ENCODE measurements around the gene TRRAP. TPM values are rescaled to one million over a fixed set of nuclear protein-coding genes. Genes with fewer than 3 reads are reported as not detected.

TRRAP gene
- total RNA-seq, 1 donor from 2014 or later = 39.3 TPM

DNA sequence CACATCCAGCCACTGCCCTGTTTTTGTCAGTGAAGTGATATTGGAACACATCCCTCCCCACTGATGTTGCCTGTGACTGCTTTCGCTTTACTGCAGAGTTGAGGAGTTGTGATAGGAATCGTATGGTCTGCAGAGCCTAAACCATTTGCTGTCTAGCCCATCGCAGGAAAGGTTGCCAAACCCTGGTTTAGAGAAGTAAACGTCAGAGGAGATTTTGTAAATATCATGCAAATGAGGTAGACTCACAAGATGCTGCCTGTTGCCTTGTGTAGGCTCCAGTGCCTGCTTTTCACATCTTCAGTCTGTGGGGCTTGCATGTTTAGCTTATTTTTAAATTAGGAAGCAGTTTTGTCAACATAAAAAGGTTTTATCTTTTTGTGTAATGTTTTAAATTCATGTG is 107.1 kb downstream of the TRRAP start:
- Histone ChIP-seq H3K27ac (no peak overlapping the region), H3K27me3 (no peaks in the 10 kb centered on the region), H3K36me3 (peaks cover 0 to 94% of the 10 kb centered on the region in 2 donors), H3K4me1 (no peaks in the 10 kb centered on the region), H3K9me3 (no peaks in the 10 kb centered on the region), H3K4me3 (no peak overlapping the region)
- TF ChIP-seq, protein P1, sequence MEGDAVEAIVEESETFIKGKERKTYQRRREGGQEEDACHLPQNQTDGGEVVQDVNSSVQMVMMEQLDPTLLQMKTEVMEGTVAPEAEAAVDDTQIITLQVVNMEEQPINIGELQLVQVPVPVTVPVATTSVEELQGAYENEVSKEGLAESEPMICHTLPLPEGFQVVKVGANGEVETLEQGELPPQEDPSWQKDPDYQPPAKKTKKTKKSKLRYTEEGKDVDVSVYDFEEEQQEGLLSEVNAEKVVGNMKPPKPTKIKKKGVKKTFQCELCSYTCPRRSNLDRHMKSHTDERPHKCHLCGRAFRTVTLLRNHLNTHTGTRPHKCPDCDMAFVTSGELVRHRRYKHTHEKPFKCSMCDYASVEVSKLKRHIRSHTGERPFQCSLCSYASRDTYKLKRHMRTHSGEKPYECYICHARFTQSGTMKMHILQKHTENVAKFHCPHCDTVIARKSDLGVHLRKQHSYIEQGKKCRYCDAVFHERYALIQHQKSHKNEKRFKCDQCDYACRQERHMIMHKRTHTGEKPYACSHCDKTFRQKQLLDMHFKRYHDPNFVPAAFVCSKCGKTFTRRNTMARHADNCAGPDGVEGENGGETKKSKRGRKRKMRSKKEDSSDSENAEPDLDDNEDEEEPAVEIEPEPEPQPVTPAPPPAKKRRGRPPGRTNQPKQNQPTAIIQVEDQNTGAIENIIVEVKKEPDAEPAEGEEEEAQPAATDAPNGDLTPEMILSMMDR (IDR thresholded peaks at IDR 0.05) = no peak
- TF ChIP-seq POLR2A (IDR thresholded peaks at IDR 0.05) (no peak), POLR2AphosphoS5 (IDR thresholded peaks at IDR 0.05; ENCODE audit: insufficient read depth in 1 of 2, low read depth in 1 of 2) (no peak)
- DNase-seq (ENCODE audit: extremely low spot score in 2 of 2) = no peak
- intact Hi-C loops (cut with DNase I) = no loop called here

DNA sequence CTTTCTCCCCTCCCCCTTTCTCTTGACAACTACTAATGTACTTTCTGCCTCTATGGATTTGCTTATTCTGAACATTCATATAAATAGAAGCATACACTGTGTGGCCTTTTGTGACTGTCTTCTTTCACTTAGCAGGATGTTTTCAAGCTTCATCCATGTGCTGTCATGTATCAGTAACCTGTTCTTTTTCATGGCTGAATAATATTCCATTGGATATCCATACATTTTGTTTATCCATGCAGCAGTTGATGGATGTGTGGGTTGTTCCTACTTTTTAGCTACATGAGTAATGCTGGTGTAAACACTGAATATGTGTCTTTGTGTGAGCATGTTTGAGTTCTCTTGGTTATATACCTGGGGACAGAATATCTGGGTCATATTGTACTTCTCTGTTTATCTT is 107.6 kb downstream of the TRRAP start:
- intact Hi-C loops (cut with DNase I) = no loop called here
- H3K9me3 ChIP-seq = no peaks in the 10 kb centered on the region
- H3K36me3 ChIP-seq = peaks cover 0 to 93% of the 10 kb centered on the region in 2 donors
- H3K27me3 ChIP-seq = no peaks in the 10 kb centered on the region
- TF ChIP-seq POLR2A (IDR thresholded peaks at IDR 0.05) = no peak
- TF ChIP-seq, protein P1 (IDR thresholded peaks at IDR 0.05) = no peak
- TF ChIP-seq POLR2AphosphoS5 (IDR thresholded peaks at IDR 0.05; ENCODE audit: insufficient read depth in 1 of 2, low read depth in 1 of 2) = no peak
- no peak for DNase-seq (ENCODE audit: extremely low spot score in 2 of 2)
- no peaks in the 10 kb centered on the region for H3K4me1 ChIP-seq
- H3K4me3 ChIP-seq = no peak overlapping the region
- no peak overlapping the region for H3K27ac ChIP-seq

DNA sequence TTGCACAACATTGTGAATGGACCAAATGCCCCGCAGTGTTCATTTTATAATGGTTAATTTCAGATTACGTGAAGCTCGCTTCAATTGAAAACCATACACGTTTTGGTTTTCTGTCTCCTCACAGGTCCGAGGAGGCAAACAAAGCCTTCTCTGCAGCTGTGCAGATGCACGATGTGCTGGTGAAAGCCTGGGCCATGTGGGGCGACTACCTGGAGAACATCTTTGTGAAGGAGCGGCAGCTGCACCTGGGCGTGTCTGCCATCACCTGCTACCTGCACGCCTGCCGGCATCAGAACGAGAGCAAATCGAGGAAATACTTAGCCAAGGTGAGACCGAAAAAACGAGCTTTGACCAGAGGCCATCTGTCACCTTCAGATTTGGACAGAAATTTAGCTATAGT is 110.3 kb downstream of the TRRAP start:
- Histone ChIP-seq H3K27me3 (no peaks in the 10 kb centered on the region), H3K36me3 (peaks cover 0 to 96% of the 10 kb centered on the region in 2 donors), H3K4me3 (no peak overlapping the region), H3K4me1 (no peaks in the 10 kb centered on the region), H3K27ac (no peak overlapping the region), H3K9me3 (no peaks in the 10 kb centered on the region)
- no peak for DNase-seq (ENCODE audit: extremely low spot score in 2 of 2)
- intact Hi-C loops (cut with DNase I) = no loop called here
- TF ChIP-seq POLR2A (IDR thresholded peaks at IDR 0.05) = no peak

DNA sequence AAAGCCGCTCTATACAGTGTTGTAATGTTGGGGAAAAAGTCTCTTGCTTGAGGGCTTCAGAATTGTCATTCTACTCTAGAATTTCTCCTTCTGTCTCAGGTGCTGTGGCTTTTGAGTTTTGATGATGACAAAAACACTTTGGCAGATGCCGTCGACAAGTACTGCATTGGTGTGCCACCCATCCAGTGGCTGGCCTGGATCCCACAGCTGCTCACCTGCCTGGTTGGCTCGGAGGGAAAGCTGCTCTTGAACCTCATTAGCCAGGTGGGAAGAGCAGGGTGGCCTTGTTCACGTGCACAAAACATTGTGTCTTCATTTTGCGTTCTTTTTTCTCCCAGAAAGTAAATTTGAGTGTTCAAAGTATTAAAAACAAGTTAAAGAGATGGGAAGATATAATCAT is 112.0 kb downstream of the TRRAP start:
- H3K36me3 ChIP-seq = peaks cover 0 to 97% of the 10 kb centered on the region in 2 donors
- H3K4me3 ChIP-seq = no peak overlapping the region
- no peaks in the 10 kb centered on the region for H3K27me3 ChIP-seq
- H3K27ac ChIP-seq = no peak overlapping the region
- H3K4me1 ChIP-seq = no peaks in the 10 kb centered on the region
- no peak for TF ChIP-seq POLR2A (IDR thresholded peaks at IDR 0.05)
- TF ChIP-seq POLR2AphosphoS5 (IDR thresholded peaks at IDR 0.05; ENCODE audit: insufficient read depth in 1 of 2, low read depth in 1 of 2) = no peak
- TF ChIP-seq, protein P1 (IDR thresholded peaks at IDR 0.05) = no peak
- DNase-seq (ENCODE audit: extremely low spot score in 2 of 2) = no peak
- intact Hi-C loops (cut with DNase I) = no loop called here
- no peaks in the 10 kb centered on the region for H3K9me3 ChIP-seq

DNA sequence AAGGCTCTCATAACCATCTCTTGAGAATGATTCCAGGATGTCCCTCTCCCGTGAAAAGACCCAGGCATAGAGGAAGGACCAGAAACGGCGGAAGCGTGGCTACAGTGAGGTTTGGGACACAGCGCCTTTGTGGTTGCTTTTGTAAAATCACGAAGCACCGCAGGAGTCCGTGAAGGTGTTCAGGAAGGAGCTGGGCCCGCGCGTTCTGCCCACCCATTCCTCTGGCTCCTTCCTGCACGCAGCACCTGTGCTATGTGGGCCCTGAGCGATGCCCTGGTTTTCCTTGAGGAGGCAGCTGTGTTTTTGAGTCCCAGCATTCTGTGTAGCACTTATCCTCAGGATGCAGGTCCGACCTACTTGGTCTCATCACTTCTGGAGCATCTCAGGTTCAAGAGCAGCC is 112.8 kb downstream of the TRRAP start:
- TF ChIP-seq, protein P1 (IDR thresholded peaks at IDR 0.05) = no peak
- TF ChIP-seq POLR2AphosphoS5 (IDR thresholded peaks at IDR 0.05; ENCODE audit: insufficient read depth in 1 of 2, low read depth in 1 of 2) = no peak
- intact Hi-C loops (cut with DNase I) = no loop called here
- Histone ChIP-seq H3K4me1 (no peaks in the 10 kb centered on the region), H3K9me3 (no peaks in the 10 kb centered on the region), H3K27ac (no peak overlapping the region), H3K36me3 (peaks cover 0 to 92% of the 10 kb centered on the region in 2 donors), H3K4me3 (no peak overlapping the region), H3K27me3 (no peaks in the 10 kb centered on the region)
- DNase-seq (ENCODE audit: extremely low spot score in 2 of 2) = no peak

DNA sequence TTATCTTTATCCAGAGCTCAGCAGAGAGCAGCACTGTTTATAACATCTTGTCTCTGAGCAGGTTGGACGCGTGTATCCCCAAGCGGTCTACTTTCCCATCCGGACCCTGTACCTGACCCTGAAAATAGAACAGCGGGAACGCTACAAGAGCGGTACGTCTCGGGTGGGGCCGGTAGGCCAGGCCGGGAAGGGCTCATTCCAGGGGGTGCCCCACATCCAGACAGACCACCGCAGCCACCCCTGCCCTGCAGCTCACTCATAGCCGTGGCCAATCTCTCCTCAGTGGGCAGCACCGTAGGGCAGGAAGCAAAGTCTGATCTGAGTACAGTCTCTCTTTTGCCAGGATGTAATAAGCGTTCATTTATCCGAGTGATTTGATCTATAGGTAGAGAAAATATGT is 113.7 kb downstream of the TRRAP start:
- no peaks in the 10 kb centered on the region for H3K27me3 ChIP-seq
- H3K4me3 ChIP-seq = no peak overlapping the region
- H3K36me3 ChIP-seq = peaks cover 0 to 89% of the 10 kb centered on the region in 2 donors
- H3K4me1 ChIP-seq = no peaks in the 10 kb centered on the region
- intact Hi-C loops (cut with DNase I) = no loop called here
- TF ChIP-seq, protein P1 (IDR thresholded peaks at IDR 0.05) = no peak
- DNase-seq (ENCODE audit: extremely low spot score in 2 of 2) = no peak
- no peak overlapping the region for H3K27ac ChIP-seq
- H3K9me3 ChIP-seq = no peaks in the 10 kb centered on the region

Data from vagina (tissue), 2 donors.